K562 (cell line): ENCODE results near the gene URM1. TPM values are rescaled to one million over a fixed set of nuclear protein-coding genes. Genes with fewer than 3 reads are reported as not detected.
A peak's percentile ranks its signal among the peaks of the same experiment; 100 is the strongest.

Experiments used
- CHCHD3 ChIP-seq: fragments of 250-450 bp; sonication (Bioruptor Pico); IDR thresholded peaks from 2 replicates; pipeline ENCODE4 v2.1.2; 2022; ENCODE audit warnings: mild to moderate bottlenecking
- CTCFL ChIP-seq: IDR thresholded peaks from 2 replicates; pipeline ENCODE4 v1.6.1; 2011; ENCODE audit warnings: borderline replicate concordance, low read depth, mild to moderate bottlenecking, moderate library complexity, low read length; ENCODE audit not compliant: insufficient read depth, poor library complexity, severe bottlenecking
- E2F6 ChIP-seq, 2 experiments: IDR thresholded peaks; 2 replicates each; pipeline ENCODE4 v1.6.1; 2011; ENCODE audit warnings: borderline replicate concordance in 1 of 2, control low read depth in 1 of 2, low read depth in 1 of 2, low read length in 1 of 2, mild to moderate bottlenecking in 1 of 2, mixed read lengths in 1 of 2, moderate library complexity in 1 of 2; ENCODE audit not compliant: insufficient read depth in 1 of 2, insufficient read length in 1 of 2, poor library complexity in 1 of 2, severe bottlenecking in 1 of 2; ENCODE audit errors: extremely low read depth in 1 of 2
- E4F1 ChIP-seq: fragments of 250-450 bp; sonication (Bioruptor Pico); IDR thresholded peaks from 2 replicates; pipeline ENCODE4 v1.5.0; 2021; ENCODE audit warnings: mild to moderate bottlenecking, borderline replicate concordance
- EHMT2 ChIP-seq: fragments of 450-650 bp; IDR thresholded peaks from 2 replicates; pipeline ENCODE4 v1.6.1; 2018; ENCODE audit warnings: antibody characterized with exemption
- HSF4 ChIP-seq: fragments of 250-450 bp; sonication (Bioruptor Pico); IDR thresholded peaks from 2 replicates; pipeline ENCODE4 v2.1.2; 2022; ENCODE audit warnings: mild to moderate bottlenecking, moderate library complexity, borderline replicate concordance
- NCOA2 ChIP-seq, 2 experiments: fragments of 450-650 bp; IDR thresholded peaks; 2 replicates each; pipeline ENCODE4 v1.6.1; 2018; ENCODE audit warnings: mild to moderate bottlenecking in 2 of 2, moderate library complexity in 1 of 2; ENCODE audit not compliant: partially characterized antibody in 2 of 2
- RBBP5 ChIP-seq: fragments of 200-600 bp; sonication (generic); IDR thresholded peaks from 2 replicates; pipeline ENCODE4 v1.6.1; 2012; ENCODE audit warnings: borderline replicate concordance, mild to moderate bottlenecking, low read length, control low read depth, inconsistent platforms; ENCODE audit not compliant: insufficient read depth, poor library complexity, severe bottlenecking
- RCOR1 ChIP-seq, 2 experiments: IDR thresholded peaks; 2 replicates each; pipeline ENCODE4 v1.6.1; 2012; ENCODE audit warnings: low read depth in 2 of 2, low read length in 2 of 2, borderline replicate concordance in 1 of 2, improper control_type of control experiment in 1 of 2
- TARDBP ChIP-seq: fragments of 450-650 bp; IDR thresholded peaks from 2 replicates; pipeline ENCODE4 v1.6.1; 2016
- VEZF1 ChIP-seq: fragments of 200-800 bp; sonication (Bioruptor generic); IDR thresholded peaks from 2 replicates; pipeline ENCODE4 v1.6.1; 2017; ENCODE audit warnings: missing genetic modification characterization, missing compliant biosample characterization
- polyA plus RNA-seq, 8 experiments: library from polyadenylated mRNA; depleted of rRNA in 4 of 8; stranded (reverse) in 5 of 8; unstranded in 3 of 8; fragments of >200 nt; fragmentation: Nextera tagmentation in 2 of 8; fragmentation: Illumina TruSeq in 1 of 8; extraction: Ambion mirVana in 2 of 8; extraction: Trizol in 1 of 8; gene quantifications; 2 replicates each; pipeline versions ENCODE4 v1.2.1 to v1.2.3, GENCODE V29; 2011 to 2014; ENCODE audit warnings: inconsistent platforms in 1 of 8, missing spikeins in 1 of 8
- total RNA-seq, 7 experiments: library from RNA; depleted of rRNA in 6 of 7; stranded (reverse); fragments of >200 nt in 6 of 7; fragmentation: Illumina TruSeq in 2 of 7; extraction: Trizol in 2 of 7; gene quantifications; 2 replicates each; pipeline versions ENCODE4 v1.2.1 to v1.2.3, GENCODE V29; 2011 to 2021; ENCODE audit warnings: low replicate concordance in 1 of 7

The URM1 gene
- total and polyA plus RNA-seq, 9 of the 15 experiments (the other 6 are each of a cell fraction or from before 2014, with no cell fraction given) = 10.1 to 88.9 (median 53.3) TPM

GRCh38 chr9:128420651-128421481, 49.7 kb downstream of the URM1 start, which contains the start of gene CERCAM (continued):
- TF ChIP-seq VEZF1 (CRISPR knock-in tag) = peak; percentile 80
- peak in 1 of 2 experiments; percentile 58 for TF ChIP-seq E2F6 (IDR thresholded peaks at IDR 0.05; ENCODE audit: borderline replicate concordance in 1 of 2, extremely low read depth in 1 of 2, insufficient read depth in 1 of 2, insufficient read length in 1 of 2, low read depth in 1 of 2, low read length in 1 of 2, poor library complexity in 1 of 2, severe bottlenecking in 1 of 2)
- TF ChIP-seq RBBP5 = peak; percentile 2
- peak; percentile 7 for TF ChIP-seq CTCFL
- no peak for TF ChIP-seq TARDBP
- TF ChIP-seq EHMT2 = no peak
- TF ChIP-seq E4F1 (CRISPR knock-in tag) = no peak
- TF ChIP-seq RCOR1 (IDR thresholded peaks at IDR 0.05; ENCODE audit: borderline replicate concordance in 1 of 2, low read depth in 2 of 2, low read length in 2 of 2) = no peak
- TF ChIP-seq NCOA2 (IDR thresholded peaks at IDR 0.05; ENCODE audit: partially characterized antibody in 2 of 2) = no peak
- no peak for TF ChIP-seq CHCHD3
- TF ChIP-seq HSF4 = no peak
